Measurements from ENCODE around the gene CSHL1. TPM values are rescaled to one million over a fixed set of nuclear protein-coding genes. Genes with fewer than 3 reads are reported as not detected.

The CSHL1 gene
- total and polyA plus RNA-seq, 2 donors (not counting 1 experiment from before 2014, with no cell fraction given): not detected

DNA sequence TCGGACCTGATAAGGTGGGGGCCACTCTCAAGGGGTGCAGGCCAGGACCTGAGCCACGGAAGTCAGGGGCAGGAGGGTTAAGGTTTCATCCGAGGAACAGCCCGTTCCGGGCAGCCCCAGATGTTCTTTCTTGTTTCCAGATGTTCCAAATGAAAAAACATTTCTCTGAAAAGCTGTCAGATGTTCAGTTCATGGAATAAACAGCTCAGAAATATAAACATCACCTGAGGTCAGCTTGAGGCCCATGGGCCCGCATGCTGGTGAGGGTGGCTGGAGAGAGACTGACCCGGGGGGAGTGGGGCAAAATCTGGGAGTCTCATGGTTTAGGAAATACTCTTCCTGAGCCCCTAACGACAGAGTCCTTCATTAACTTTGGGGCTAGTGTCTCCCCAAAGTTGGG, 22.5 kb upstream of the CSHL1 start:
- POLR2A ChIA-PET: interaction anchor here (0.7 to 12.1 kb wide), 7 partner anchors 9 to 522 kb away, joined by 3 to 360 read pairs (median 8); partner anchors contain the start of genes GH1 and ICAM2
- peak overlapping the region; percentile 99 for H3K4me3 Mint-ChIP-seq
- TF ChIP-seq EZH2 (IDR thresholded peaks at IDR 0.05; ENCODE audit: borderline replicate concordance, insufficient read depth, low read depth, low read length, poor library complexity, severe bottlenecking): no peak
- TF ChIP-seq, protein P1, sequence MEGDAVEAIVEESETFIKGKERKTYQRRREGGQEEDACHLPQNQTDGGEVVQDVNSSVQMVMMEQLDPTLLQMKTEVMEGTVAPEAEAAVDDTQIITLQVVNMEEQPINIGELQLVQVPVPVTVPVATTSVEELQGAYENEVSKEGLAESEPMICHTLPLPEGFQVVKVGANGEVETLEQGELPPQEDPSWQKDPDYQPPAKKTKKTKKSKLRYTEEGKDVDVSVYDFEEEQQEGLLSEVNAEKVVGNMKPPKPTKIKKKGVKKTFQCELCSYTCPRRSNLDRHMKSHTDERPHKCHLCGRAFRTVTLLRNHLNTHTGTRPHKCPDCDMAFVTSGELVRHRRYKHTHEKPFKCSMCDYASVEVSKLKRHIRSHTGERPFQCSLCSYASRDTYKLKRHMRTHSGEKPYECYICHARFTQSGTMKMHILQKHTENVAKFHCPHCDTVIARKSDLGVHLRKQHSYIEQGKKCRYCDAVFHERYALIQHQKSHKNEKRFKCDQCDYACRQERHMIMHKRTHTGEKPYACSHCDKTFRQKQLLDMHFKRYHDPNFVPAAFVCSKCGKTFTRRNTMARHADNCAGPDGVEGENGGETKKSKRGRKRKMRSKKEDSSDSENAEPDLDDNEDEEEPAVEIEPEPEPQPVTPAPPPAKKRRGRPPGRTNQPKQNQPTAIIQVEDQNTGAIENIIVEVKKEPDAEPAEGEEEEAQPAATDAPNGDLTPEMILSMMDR (IDR thresholded peaks at IDR 0.05): no peak
- H4K20me1 ChIP-seq (ENCODE audit: control insufficient read depth, insufficient read depth, low read length, poor library complexity, severe bottlenecking): peaks cover 35% of the 10 kb centered on the region
- H3K9me3 Mint-ChIP-seq (ENCODE audit: insufficient read depth): no peaks in the 10 kb centered on the region
- H3K27me3 ChIP-seq (replicated peaks in 1 of 4; ENCODE audit: control extremely low read depth in 1 of 4, control insufficient read depth in 3 of 4, insufficient read depth in 4 of 4, low read length in 3 of 4): no peaks in the 10 kb centered on the region
- CTCF ChIA-PET: interaction anchor here (0.6 to 26.0 kb wide), 9 partner anchors 8 to 200 kb away, joined by 3 to 834 read pairs (median 12); partner anchors contain the start of gene GH1
- H3K4me2 ChIP-seq (replicated peaks; ENCODE audit: low read depth, low read length, poor library complexity, severe bottlenecking): peak overlapping the region; percentile 97
- peaks cover 0 to 32% of the 10 kb centered on the region in 2 experiments for H3K36me3 ChIP-seq (replicated peaks in 1 of 2; ENCODE audit: control extremely low read depth in 1 of 2, control insufficient read depth in 1 of 2, extremely low read depth in 1 of 2, insufficient read depth in 2 of 2, low read length in 1 of 2)
- ATAC-seq (ENCODE audit: low read depth) (no peak), DNase-seq (no peak)
- no peak overlapping the region for H2AFZ ChIP-seq (ENCODE audit: insufficient read depth, low read depth, low read length, poor library complexity, severe bottlenecking)
- peaks cover 0 to 15% (median 6%) of the 10 kb centered on the region in 3 donors for H3K9me3 ChIP-seq (ENCODE audit: control extremely low read depth in 1 of 3, control insufficient read depth in 2 of 3, insufficient read depth in 1 of 3, low read length in 2 of 3)
- intact Hi-C loops (cut with micrococcal nuclease): loop anchor here (5.0 kb wide), 2 partner anchors 89 to 564 kb away; partner anchors contain the start of genes ICAM2 and POLG2
- peak overlapping the region in 4 of 5 experiments; percentile 94 to 100 (median 98) for H3K4me3 ChIP-seq (ENCODE audit: control extremely low read depth in 1 of 5, extremely low read depth in 1 of 5, insufficient read depth in 1 of 5, low read depth in 2 of 5, low read length in 4 of 5)
- peaks cover 82% of the 10 kb centered on the region for H3K4me1 Mint-ChIP-seq
- H3K4me1 ChIP-seq (ENCODE audit: control insufficient read depth in 2 of 2, insufficient read depth in 2 of 2, low read length in 2 of 2): peaks cover 59 to 82% of the 10 kb centered on the region in 2 donors
- H3K79me2 ChIP-seq (ENCODE audit: control insufficient read depth, insufficient read depth, low read length): peaks cover 93% of the 10 kb centered on the region
- WGBS (ENCODE audit: insufficient coverage): 90% methylated on average over 5 of the region's 8 CpGs
- peak overlapping the region; percentile 97 for H3K9ac ChIP-seq (ENCODE audit: low read length)
- H3K27me3 Mint-ChIP-seq: no peaks in the 10 kb centered on the region
- H3K27ac ChIP-seq (ENCODE audit: low read length in 2 of 2): peak overlapping the region; percentile 83 to 85
- peak overlapping the region; percentile 97 for H3K27ac Mint-ChIP-seq

DNA sequence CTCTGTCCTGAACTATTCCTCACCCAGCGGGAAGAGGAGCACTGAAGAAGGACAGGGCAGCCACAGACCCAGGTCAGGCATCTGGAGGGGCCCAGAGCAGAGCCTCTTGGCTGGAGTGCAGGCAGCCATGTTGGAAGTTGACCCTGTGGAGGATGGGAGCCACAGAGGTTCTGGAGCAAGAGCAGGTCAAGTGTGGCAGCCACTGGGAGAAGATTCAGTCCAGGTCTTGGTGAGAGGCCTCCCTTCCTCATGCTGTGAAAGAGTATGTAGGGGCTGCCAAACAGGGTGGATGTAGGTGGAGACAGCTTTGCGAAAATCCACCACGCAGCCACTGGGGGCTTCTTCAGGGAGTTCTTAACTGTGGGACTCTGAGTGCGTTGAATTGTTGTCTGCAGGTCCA, 21.7 kb upstream of the CSHL1 start:
- no peak for ATAC-seq (ENCODE audit: low read depth)
- ChIA-PET CTCF (interaction anchor here (0.6 to 26.0 kb wide), 12 partner anchors 9 to 201 kb away, joined by 3 to 834 read pairs (median 10); partner anchors contain the start of gene GH1), POLR2A (interaction anchor here (0.6 to 12.1 kb wide), 12 partner anchors 8 to 214 kb away, joined by 3 to 360 read pairs (median 8); partner anchors contain the start of genes GH1 and ICAM2)
- Histone ChIP-seq H3K79me2 (ENCODE audit: control insufficient read depth, insufficient read depth, low read length) (peaks cover 98% of the 10 kb centered on the region), H2AFZ (ENCODE audit: insufficient read depth, low read depth, low read length, poor library complexity, severe bottlenecking) (peak overlapping the region; percentile 50), H3K4me1 (ENCODE audit: control insufficient read depth in 2 of 2, insufficient read depth in 2 of 2, low read length in 2 of 2) (peaks cover 63 to 82% of the 10 kb centered on the region in 2 donors), H3K27ac (ENCODE audit: low read length in 2 of 2) (peak overlapping the region; percentile 83 to 85), H3K4me3 (ENCODE audit: control extremely low read depth in 1 of 5, extremely low read depth in 1 of 5, insufficient read depth in 1 of 5, low read depth in 2 of 5, low read length in 4 of 5) (peak overlapping the region; percentile 54 to 100 (median 97)), H3K4me2 (replicated peaks; ENCODE audit: low read depth, low read length, poor library complexity, severe bottlenecking) (peak overlapping the region; percentile 97), H4K20me1 (ENCODE audit: control insufficient read depth, insufficient read depth, low read length, poor library complexity, severe bottlenecking) (peaks cover 44% of the 10 kb centered on the region), H3K9ac (ENCODE audit: low read length) (peak overlapping the region; percentile 97), H3K27me3 (replicated peaks in 1 of 4; ENCODE audit: control extremely low read depth in 1 of 4, control insufficient read depth in 3 of 4, insufficient read depth in 4 of 4, low read length in 3 of 4) (no peaks in the 10 kb centered on the region), H3K36me3 (replicated peaks in 1 of 2; ENCODE audit: control extremely low read depth in 1 of 2, control insufficient read depth in 1 of 2, extremely low read depth in 1 of 2, insufficient read depth in 2 of 2, low read length in 1 of 2) (peaks cover 0 to 41% of the 10 kb centered on the region in 2 experiments), H3K9me3 (ENCODE audit: control extremely low read depth in 1 of 3, control insufficient read depth in 2 of 3, insufficient read depth in 1 of 3, low read length in 2 of 3) (peaks cover 0 to 15% (median 6%) of the 10 kb centered on the region in 3 donors)
- TF ChIP-seq EZH2 (IDR thresholded peaks at IDR 0.05; ENCODE audit: borderline replicate concordance, insufficient read depth, low read depth, low read length, poor library complexity, severe bottlenecking): no peak
- TF ChIP-seq, protein P1 (IDR thresholded peaks at IDR 0.05): no peak
- H3K4me3 Mint-ChIP-seq: peak overlapping the region; percentile 99
- H3K9me3 Mint-ChIP-seq (ENCODE audit: insufficient read depth): no peaks in the 10 kb centered on the region
- peak; percentile 51 for DNase-seq
- H3K27ac Mint-ChIP-seq: peak overlapping the region; percentile 97
- intact Hi-C loops (cut with micrococcal nuclease): loop anchor here (1.0 to 5.0 kb wide), 4 partner anchors 10 to 565 kb away; partner anchors contain the start of genes ICAM2 and POLG2
- no peaks in the 10 kb centered on the region for H3K27me3 Mint-ChIP-seq
- H3K4me1 Mint-ChIP-seq: peaks cover 83% of the 10 kb centered on the region
- 10% methylated on average over 4 of the region's 4 CpGs for WGBS (ENCODE audit: insufficient coverage)
